Thyroid gland (tissue), 4 donors: ENCODE data around the gene ADRA2B.

ENCODE experiments used
- POLR2A ChIP-seq, 2 donors: fragments of 450-650 bp; IDR thresholded peaks; one replicate each; pipeline ENCODE4 v1.6.1; 2017; ENCODE audit warnings: antibody characterized with exemption in 2 of 2, mild to moderate bottlenecking in 2 of 2, moderate library complexity in 1 of 2
- TF ChIP-seq, protein P1 (sequence below), 6 experiments: fragments of 200-600 bp in 3 of 6; fragments of 450-650 bp in 3 of 6; sonication (generic) in 3 of 6; IDR thresholded peaks; one replicate each; pipeline ENCODE4 v1.5.1; 2016 to 2019; ENCODE audit warnings: antibody characterized with exemption in 6 of 6, mild to moderate bottlenecking in 2 of 6, inconsistent platforms in 1 of 6, moderate library complexity in 1 of 6

DNA sequence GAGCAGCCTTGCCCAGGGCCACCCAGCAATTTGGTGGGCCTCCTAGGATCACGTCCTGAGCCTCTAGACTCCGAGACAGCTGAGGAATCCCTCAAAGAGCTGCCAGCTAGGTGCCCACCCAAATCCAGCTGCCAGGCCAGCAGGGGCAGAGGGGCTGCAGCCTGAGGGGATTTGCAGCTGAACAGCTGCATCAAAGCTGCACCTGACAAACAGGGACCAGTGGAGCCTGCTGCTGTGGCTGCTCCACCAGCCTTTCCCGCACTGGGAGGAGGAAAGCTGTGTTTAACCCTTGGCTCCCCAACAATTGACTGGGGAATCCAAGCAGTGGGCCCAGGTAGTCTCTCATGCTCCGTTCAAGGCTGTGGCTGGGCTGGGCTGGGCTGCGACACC, 8.2 kb downstream of the ADRA2B start:
- TF ChIP-seq, protein P1, sequence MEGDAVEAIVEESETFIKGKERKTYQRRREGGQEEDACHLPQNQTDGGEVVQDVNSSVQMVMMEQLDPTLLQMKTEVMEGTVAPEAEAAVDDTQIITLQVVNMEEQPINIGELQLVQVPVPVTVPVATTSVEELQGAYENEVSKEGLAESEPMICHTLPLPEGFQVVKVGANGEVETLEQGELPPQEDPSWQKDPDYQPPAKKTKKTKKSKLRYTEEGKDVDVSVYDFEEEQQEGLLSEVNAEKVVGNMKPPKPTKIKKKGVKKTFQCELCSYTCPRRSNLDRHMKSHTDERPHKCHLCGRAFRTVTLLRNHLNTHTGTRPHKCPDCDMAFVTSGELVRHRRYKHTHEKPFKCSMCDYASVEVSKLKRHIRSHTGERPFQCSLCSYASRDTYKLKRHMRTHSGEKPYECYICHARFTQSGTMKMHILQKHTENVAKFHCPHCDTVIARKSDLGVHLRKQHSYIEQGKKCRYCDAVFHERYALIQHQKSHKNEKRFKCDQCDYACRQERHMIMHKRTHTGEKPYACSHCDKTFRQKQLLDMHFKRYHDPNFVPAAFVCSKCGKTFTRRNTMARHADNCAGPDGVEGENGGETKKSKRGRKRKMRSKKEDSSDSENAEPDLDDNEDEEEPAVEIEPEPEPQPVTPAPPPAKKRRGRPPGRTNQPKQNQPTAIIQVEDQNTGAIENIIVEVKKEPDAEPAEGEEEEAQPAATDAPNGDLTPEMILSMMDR (IDR thresholded peaks at IDR 0.05), result no peak
- TF ChIP-seq POLR2A (IDR thresholded peaks at IDR 0.05), result no peak
